Coronary artery (tissue), 2 donors: ENCODE data around the gene SRF.

Experiments
- DNase-seq: peaks from one replicate; pipeline ENCODE4 v3.0.0-alpha.2; 2017; ENCODE audit warnings: low spot score
- H3K27ac ChIP-seq, 2 donors: fragments of 200-600 bp; sonication (generic); one replicate each; pipeline ENCODE4 v1.5.1; 2016 to 2019
- H3K4me3 ChIP-seq: fragments of 200-600 bp; sonication (generic); 2 replicates; pipeline ENCODE4 v1.5.1; 2016; ENCODE audit warnings: mild to moderate bottlenecking, moderate library complexity
- TF ChIP-seq, protein P1 (sequence below): fragments of 200-600 bp; sonication (generic); IDR thresholded peaks from one replicate; pipeline ENCODE4 v1.5.1; 2019; ENCODE audit warnings: antibody characterized with exemption

SRF gene

DNA sequence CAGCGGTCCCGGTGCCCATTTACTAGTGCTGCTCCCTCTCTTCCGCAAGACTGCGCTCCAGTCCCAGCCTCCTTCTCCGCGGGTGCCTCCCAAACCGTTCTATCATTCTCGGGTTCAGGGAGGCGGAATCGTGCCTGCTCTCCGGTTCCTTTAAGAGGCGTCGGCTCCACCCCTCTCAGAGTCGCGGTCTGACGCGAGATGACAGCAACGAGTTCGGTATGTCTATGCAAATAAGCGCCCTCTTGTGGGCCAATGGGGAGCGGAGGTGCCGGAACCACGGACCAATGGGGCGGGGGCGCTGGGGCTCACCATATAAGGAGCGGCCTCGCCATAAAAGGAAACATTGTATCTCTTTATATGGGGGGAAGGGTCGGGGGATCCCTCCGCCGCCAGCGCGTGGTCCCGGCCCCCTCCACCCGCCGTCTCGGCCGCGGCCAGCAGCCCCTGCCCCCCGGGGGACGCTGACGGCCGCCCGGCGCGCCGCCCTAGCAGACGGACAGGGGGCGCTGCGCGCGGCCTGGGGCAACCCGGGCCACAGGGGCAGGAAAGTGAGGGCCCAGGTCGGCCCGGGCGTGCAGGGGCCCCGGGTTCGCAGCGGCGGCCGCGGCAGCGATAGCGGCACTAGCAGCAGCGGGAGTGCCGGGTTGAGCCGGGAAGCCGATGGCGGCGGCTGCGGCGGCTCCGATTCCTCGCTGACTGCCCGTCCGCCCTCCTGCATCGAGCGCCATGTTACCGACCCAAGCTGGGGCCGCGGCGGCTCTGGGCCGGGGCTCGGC lies at the start of gene SRF:
SRF (plus strand) TSS at position 339 of the 776 bp plus-strand sequence; CDS start at position 727, 388 bp downstream.
- peak; percentile 99 for DNase-seq
- TF ChIP-seq, protein P1, sequence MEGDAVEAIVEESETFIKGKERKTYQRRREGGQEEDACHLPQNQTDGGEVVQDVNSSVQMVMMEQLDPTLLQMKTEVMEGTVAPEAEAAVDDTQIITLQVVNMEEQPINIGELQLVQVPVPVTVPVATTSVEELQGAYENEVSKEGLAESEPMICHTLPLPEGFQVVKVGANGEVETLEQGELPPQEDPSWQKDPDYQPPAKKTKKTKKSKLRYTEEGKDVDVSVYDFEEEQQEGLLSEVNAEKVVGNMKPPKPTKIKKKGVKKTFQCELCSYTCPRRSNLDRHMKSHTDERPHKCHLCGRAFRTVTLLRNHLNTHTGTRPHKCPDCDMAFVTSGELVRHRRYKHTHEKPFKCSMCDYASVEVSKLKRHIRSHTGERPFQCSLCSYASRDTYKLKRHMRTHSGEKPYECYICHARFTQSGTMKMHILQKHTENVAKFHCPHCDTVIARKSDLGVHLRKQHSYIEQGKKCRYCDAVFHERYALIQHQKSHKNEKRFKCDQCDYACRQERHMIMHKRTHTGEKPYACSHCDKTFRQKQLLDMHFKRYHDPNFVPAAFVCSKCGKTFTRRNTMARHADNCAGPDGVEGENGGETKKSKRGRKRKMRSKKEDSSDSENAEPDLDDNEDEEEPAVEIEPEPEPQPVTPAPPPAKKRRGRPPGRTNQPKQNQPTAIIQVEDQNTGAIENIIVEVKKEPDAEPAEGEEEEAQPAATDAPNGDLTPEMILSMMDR: peak; percentile 71
- Histone ChIP-seq H3K27ac (peak within 1 kb of the TSS; percentile 96 to 99), H3K4me3 (peak within 1 kb of the TSS; percentile 97)

- TF ChIP-seq, protein P1: no peak
- peak overlapping the region; percentile 16 to 84 for H3K27ac ChIP-seq
- no peak overlapping the region for H3K4me3 ChIP-seq
- no peak for DNase-seq
Measured at GRCh38 chr6:43122146-43122545, 48.9 kb upstream of the SRF start.

DNA sequence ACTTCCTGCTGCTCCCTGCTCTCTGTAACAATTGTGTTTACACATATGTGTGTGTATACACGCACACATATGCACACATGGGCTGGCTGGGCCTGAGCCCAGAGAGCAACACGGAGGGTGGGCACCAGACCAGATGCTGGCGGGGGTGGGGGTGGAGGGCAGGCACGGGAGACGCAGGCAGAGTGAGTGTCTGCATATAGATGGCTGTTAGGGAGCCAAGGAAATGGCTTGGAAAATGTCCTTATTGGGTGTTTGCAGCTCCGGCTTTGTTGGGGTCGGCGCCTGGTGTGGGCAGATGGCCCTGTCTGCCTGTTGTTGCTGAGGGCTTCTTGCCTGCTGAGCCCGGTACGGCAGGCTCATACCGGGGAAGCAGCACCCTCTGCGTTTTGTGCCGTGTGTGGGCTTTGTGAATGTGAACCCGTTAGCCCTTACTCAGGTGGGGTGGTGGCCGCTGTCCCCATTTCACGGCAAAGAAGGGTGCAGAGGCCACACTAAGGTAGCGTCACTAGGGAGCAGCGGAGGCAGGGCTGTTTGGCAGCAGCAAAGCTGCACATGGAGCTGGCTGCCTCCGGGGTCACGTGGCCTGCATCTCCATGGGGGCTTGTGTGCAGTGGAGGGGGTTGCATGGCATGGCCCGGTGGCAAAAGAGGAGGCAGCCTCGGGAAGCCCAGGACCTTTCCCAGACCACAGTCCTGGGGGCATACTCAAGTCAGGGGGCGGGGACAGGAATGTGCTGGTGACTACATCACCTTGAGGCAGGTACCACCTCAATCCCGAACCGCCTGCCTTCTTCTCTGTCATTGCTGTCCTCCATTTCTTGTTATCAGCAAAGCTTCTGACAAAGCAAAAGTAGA lies 47.4 kb upstream of the SRF start:
- no peak for DNase-seq
- TF ChIP-seq, protein P1: no peak
- H3K27ac ChIP-seq: no peak overlapping the region
- H3K4me3 ChIP-seq: peak overlapping the region; percentile 40

DNA sequence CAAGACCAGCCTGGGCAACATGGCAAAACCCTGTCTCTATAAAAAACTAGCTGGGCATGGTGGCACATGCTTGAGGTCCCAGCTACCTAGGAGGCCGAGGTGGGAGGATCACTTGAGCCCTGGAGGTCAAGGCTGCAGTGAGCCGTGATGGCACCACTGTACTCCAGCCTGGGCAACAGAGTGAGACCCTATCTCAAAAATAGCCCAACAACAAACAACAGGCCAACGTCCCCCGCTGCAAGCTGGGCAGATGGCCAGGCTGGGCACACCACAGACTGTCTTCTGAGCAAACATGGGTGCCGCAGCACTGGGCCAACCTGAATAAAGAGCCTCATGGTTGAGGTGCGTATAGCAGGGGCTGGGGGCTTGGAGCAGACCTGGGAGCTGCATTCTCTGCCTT lies 46.6 kb upstream of the SRF start:
- Histone ChIP-seq H3K27ac (no peak overlapping the region), H3K4me3 (no peak overlapping the region)
- no peak for DNase-seq
- TF ChIP-seq, protein P1: no peak

DNA sequence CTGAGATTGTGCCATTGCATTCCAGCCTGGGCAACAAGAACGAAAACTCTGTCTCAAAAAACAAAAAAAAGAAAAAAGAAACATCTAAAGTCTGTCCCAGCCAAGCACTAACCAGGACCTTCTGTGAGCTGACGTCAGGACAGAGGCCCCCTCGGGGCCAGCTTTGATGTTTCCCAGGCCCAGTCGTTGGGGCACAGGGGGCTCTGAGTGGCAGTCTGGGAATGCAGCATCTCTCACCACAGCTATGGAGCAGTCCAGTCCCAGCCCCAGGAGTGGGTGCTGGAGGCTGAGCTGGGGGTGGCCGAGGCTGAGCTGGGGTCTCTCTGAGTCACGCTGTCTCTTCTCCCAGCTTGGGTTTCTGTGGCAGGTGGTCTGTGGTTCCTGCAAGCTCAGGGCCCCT lies 46.0 kb upstream of the SRF start:
- DNase-seq: no peak
- Histone ChIP-seq H3K4me3 (no peak overlapping the region), H3K27ac (no peak overlapping the region)
- TF ChIP-seq, protein P1: no peak

GRCh38 chr6:43125555-43125954 lies 45.5 kb upstream of the SRF start:
- Histone ChIP-seq H3K27ac (no peak overlapping the region), H3K4me3 (no peak overlapping the region)
- no peak for DNase-seq
- TF ChIP-seq, protein P1: no peak
